ENCODE data around the gene CAPZA2.

The CAPZA2 gene

GRCh38 chr7:116952635-116953371 is 90.4 kb downstream of the CAPZA2 start:
- intact Hi-C loops (cut with DNase I; ENCODE audit: low total_unique reads) = no loop called here

DNA sequence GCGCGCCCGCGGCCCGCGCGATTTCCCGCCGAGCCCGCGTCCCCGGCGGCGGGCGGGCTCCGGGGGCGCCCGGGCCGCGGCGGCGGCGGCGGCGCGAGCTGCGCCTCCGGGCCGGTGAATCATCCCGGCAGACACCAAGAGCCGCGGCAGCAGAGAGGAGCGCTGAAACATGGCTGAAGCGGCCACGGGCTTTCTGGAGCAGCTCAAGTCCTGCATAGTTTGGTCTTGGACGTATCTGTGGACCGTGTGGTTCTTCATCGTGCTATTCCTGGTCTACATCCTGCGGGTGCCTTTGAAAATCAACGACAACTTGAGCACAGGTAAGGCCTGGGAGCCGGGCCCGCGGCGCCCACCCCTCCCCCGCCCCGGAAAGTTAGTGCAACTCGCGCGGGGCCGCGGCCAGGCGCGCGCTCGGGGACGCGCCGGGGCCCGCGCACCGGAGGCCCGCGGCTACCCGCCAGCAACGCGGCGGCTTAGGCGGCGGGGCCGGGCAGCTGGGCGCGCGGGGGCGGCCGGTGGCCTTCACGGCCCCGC is 91.1 kb downstream of the CAPZA2 start, which contains the start of gene ST7:
ST7 (plus strand) TSS at position 130 of the 534 bp plus-strand sequence; CDS start at position 170, 40 bp downstream.
- peak; percentile 28 to 79 for DNase-seq
- intact Hi-C loops (cut with DNase I; ENCODE audit: low total_unique reads) = no loop called here
- Histone ChIP-seq H3K9me3 (no peaks in the 10 kb centered on the region), H3K36me3 (no peaks in the 10 kb centered on the region), H3K4me1 (peaks cover 0 to 59% (median 20%) of the 10 kb centered on the region in 4 donors), H3K27me3 (no peaks in the 10 kb centered on the region), H3K4me3 (peak within 1 kb of the TSS; percentile 88 to 97), H3K27ac (peak within 1 kb of the TSS; percentile 100)
- TF ChIP-seq, protein P1, sequence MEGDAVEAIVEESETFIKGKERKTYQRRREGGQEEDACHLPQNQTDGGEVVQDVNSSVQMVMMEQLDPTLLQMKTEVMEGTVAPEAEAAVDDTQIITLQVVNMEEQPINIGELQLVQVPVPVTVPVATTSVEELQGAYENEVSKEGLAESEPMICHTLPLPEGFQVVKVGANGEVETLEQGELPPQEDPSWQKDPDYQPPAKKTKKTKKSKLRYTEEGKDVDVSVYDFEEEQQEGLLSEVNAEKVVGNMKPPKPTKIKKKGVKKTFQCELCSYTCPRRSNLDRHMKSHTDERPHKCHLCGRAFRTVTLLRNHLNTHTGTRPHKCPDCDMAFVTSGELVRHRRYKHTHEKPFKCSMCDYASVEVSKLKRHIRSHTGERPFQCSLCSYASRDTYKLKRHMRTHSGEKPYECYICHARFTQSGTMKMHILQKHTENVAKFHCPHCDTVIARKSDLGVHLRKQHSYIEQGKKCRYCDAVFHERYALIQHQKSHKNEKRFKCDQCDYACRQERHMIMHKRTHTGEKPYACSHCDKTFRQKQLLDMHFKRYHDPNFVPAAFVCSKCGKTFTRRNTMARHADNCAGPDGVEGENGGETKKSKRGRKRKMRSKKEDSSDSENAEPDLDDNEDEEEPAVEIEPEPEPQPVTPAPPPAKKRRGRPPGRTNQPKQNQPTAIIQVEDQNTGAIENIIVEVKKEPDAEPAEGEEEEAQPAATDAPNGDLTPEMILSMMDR (IDR thresholded peaks at IDR 0.05) = peak in 1 of 2 experiments; percentile 4

More at GRCh38 chr7:116952635-116953371, 90.4 kb downstream of the CAPZA2 start:
- H3K27me3 ChIP-seq = no peaks in the 10 kb centered on the region
- DNase-seq = peak; percentile 69 to 78
- no peaks in the 10 kb centered on the region for H3K9me3 ChIP-seq
- H3K27ac ChIP-seq = peak overlapping the region; percentile 100
- TF ChIP-seq, protein P1 (IDR thresholded peaks at IDR 0.05) = no peak
- H3K4me1 ChIP-seq = peaks cover 0 to 55% (median 20%) of the 10 kb centered on the region in 4 donors
- H3K4me3 ChIP-seq = peak overlapping the region; percentile 88 to 97
- no peaks in the 10 kb centered on the region for H3K36me3 ChIP-seq

DNA sequence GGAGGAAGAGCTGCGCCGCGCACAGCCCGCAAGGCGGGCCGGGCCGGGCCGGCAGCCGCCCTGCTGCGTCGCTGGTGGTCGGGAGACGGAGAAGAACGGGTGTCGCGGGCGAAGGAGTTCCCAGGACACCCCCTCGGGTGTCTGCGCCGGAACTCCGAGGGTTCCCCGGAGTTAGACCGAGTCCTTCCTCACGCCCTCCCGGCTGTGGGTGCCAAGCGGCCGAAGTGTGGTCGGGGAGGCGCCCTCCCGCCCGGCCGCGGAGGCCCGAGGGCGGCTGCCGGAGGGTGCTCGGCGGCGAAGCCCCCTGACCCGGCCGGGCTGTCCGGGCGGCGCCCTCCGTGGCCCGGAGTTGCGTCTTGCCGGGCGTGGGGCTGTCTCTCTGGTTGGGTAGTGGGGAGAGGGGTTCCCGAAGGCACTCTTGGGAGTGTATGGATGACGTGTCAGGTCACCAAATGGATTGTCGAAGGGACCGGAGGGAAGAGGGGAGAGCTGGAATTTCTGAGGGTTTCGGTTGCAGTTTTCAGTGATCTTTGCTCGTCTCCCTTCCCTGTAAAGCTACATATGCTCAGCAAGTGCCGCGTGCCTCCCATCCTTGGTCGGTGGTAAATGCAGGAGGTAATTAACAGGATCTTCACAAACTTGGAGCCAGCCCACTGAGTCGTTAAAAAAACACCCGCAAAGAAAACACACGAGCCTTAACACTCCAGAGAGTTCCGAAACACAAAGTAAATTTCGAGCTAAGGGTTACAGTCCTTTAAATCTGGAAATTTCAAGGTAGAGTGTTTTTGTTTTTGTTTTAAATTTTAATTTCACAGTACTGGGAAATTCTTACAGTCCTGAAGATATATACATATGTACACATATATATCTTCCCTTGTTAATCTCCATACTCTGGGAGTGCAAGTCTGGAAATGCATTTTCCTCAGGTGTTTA is 91.8 kb downstream of the CAPZA2 start:
- TF ChIP-seq, protein P1 (IDR thresholded peaks at IDR 0.05) = no peak
- Histone ChIP-seq H3K9me3 (no peaks in the 10 kb centered on the region), H3K4me3 (peak overlapping the region; percentile 88 to 97), H3K27ac (peak overlapping the region; percentile 100), H3K27me3 (no peaks in the 10 kb centered on the region), H3K4me1 (peaks cover 0 to 57% (median 20%) of the 10 kb centered on the region in 4 donors), H3K36me3 (no peaks in the 10 kb centered on the region)
- DNase-seq = peak; percentile 50 to 81
- intact Hi-C loops (cut with DNase I; ENCODE audit: low total_unique reads) = no loop called here

- intact Hi-C loops (cut with DNase I; ENCODE audit: low total_unique reads) = no loop called here
- H3K4me3 ChIP-seq = peak overlapping the region; percentile 88 to 97
- TF ChIP-seq, protein P1 (IDR thresholded peaks at IDR 0.05) = no peak
- no peak for DNase-seq
- peaks cover 0 to 58% (median 20%) of the 10 kb centered on the region in 4 donors for H3K4me1 ChIP-seq
- no peaks in the 10 kb centered on the region for H3K27me3 ChIP-seq
- H3K36me3 ChIP-seq = no peaks in the 10 kb centered on the region
- H3K9me3 ChIP-seq = no peaks in the 10 kb centered on the region
- peak overlapping the region; percentile 100 for H3K27ac ChIP-seq
These were observed 93.0 kb downstream of the CAPZA2 start for GRCh38 chr7:116955340-116955739.

GRCh38 chr7:116955801-116956476 is 93.6 kb downstream of the CAPZA2 start:
- no peaks in the 10 kb centered on the region for H3K9me3 ChIP-seq
- intact Hi-C loops (cut with DNase I; ENCODE audit: low total_unique reads) = no loop called here
- DNase-seq = no peak
- no peaks in the 10 kb centered on the region for H3K36me3 ChIP-seq
- peak overlapping the region; percentile 100 for H3K27ac ChIP-seq
- TF ChIP-seq, protein P1 (IDR thresholded peaks at IDR 0.05) = no peak
- peaks cover 0 to 63% (median 20%) of the 10 kb centered on the region in 4 donors for H3K4me1 ChIP-seq
- peak overlapping the region in 1 of 2 donors; percentile 88 for H3K4me3 ChIP-seq
- H3K27me3 ChIP-seq = no peaks in the 10 kb centered on the region
